Activated gamma-delta T cell treated with anti-CD3 and anti-CD28 coated beads, Interleukin-2, amount 50 U/mL, for 16 hours (primary cell): Measurements from ENCODE around the gene F5.
"Not testable (repeated sequence)": the region's sequence is repeated elsewhere in the genome, so short reads cannot be mapped to it uniquely, and the experiment has no call there.

Experiments used
- DNase-seq: peaks from one replicate; pipeline ENCODE4 v3.0.0-alpha.2; 2020; ENCODE audit warnings: low read depth

F5 gene

GRCh38 chr1:169538998-169539871 is 47.0 kb downstream of the F5 start:
- no peak for DNase-seq

- no peak for DNase-seq
Measured at GRCh38 chr1:169534653-169535052, 51.6 kb downstream of the F5 start.

GRCh38 chr1:169533528-169534190 is 52.6 kb downstream of the F5 start:
- not testable (repeated sequence) for DNase-seq

DNA sequence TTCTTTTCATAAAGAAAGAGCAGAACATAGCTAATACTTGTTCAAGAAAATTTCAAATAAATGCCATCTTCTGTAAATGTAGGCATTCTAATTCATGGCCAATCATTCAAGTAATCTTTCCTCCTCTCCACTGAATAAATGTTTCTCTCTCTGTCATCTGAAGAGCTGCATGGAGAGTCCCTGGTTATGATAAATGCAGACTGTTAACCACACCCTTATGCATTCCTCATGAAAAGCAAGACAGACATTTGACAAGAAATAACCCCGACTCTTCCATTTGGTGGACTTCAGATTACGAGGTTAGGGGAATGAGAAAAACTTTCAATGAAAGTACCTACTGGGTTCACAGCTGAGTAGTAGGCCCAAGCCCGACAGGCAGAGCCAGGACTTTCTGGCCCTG is 55.8 kb downstream of the F5 start:
- DNase-seq, result no peak

- no peak for DNase-seq
Measured at GRCh38 chr1:169529068-169529642, 57.1 kb downstream of the F5 start.

DNA sequence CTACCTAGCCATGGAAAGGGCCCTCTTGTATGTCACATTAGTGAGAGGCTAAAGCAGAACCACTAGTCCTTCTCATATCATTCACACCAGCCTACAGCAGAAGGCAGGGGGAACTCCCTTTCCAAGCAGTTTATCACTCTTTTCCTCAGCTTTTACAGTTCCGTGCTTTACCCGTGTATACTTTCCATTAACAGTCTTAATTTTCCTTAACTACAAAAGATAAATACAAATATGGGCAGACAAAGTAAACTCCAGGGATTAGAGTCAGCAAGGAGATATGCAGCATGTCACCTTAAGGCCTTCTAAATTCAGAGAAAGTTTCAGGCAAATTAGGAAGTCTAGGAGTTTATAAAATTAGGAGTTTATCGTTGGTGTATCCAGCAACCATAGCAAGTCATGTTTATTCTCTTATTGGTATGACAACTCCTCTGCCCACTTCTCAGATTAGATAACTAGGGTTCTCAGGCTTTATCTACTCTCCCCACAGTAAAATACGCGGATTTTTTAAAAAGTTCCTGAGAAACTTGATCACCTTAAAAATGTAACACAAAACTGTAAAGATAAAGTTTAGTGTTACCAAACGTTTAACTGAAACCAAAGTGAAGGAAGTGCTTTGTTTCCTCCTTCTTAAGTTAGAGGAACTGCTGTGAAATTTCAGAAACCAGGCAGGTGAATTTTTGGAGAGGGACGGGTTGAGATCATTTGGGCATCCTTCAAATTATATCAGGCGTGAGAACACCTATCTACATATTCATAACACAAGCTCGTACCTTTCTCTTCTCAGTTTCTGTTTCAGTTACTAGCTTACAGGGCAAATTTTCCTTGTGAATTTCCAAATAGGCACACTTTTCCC is 57.8 kb downstream of the F5 start:
- no peak for DNase-seq

DNA sequence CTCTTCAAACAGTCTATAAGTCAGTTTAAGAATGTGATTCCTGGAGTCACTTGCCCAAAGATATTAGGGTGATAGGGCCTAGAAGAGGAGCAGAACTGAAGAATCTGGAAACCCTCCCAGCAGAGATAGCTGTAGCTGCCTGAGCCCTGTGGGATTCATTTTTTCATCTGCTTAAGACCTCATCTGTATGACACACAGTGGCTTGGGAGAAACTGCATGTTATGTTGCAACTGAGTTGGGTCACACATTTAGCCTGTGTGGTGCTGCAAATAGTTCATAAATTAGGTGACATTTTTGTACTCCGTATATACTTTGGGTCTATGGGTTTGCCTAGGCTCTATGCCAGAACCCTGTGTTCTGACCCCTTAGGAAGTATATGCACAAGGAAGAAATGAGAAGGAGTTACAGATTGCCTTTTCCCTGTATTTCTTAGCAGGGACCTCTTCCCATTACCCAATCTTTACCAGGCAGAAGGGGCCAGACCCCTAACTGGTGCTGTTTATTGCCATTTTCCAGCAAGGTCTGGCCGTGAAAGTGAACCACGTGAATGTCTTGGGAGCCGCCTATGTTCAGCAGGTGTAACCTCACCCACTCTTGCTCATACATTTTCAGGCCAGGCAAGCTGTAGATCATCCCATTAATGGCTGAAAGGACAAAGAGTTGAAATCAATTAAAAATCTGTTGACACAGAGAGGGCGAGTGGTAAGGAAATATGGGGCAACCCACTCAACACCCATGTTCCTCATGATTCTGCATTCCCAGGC is 58.6 kb downstream of the F5 start:
- DNase-seq, result no peak

GRCh38 chr1:169527001-169527400 is 59.3 kb downstream of the F5 start:
- no peak for DNase-seq

DNA sequence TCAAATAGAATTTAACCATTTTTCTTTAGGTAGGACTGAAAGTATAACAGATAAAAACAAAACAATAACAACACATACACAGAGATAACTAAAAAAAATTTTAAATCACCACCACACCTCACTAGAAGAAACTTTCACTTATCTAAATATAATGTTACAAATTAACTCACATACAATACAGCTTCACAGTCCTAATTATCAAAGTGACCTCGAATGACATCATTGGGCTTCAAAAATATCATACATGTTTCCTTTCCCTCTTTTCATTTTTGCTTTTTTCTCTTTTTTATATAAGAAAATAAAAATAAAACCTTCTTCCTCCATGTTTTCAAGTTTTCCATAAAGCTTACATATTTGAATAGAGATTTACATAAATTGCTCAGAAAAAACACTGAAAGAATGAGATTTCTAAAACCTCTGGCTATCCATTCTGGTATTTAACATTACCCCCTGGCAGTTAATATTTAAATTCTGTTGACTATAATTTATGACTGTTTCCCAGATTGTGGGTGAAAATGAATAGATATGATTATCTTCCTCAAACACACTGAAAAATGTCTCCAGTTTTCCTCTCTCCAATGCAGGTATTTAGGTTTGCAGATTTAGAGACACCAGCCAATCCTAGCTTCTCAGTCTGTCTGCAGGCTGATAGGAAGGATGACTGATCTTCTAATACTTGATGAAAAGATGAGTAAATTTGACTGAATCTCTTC is 60.0 kb downstream of the F5 start:
- DNase-seq, result no peak

DNA sequence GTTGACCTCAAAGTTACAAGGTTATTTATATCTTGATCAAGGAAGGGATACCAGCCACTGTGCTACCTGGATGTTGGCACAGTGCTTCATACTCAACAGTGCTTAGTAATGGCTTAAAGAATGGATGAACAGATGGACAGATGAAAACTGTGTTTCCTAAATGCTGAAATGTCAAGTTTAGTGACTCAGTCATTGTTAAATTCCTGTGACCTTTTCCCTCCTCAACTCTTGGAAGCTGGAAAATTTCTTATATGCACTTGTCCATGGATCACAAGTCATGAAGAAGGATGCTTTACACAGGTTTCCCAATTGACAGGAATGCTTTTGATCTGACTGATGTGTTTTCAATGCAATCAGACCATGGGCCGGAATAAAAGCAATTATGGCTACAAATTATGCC is 60.9 kb downstream of the F5 start:
- DNase-seq, result no peak

DNA sequence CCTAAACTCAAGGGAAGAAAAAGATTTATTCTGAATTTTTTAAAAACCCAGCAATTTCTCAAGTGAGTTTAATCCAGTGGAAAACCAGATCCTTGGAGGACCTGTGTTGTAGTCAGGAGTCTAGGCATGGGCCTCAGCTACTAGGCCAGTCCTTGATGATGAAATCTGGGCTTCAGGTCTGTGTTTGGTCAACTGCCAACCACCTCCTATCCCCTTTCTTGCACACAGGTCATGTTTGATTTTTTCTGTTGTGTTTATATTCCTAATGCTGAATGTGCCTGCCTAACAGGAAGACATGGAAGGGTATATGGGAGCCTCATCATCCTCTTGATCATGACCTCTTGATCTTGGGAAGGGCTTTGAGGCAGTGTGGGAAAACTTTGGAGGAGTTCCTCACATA is 62.4 kb downstream of the F5 start:
- no peak for DNase-seq

- DNase-seq, result no peak
Measured at GRCh38 chr1:169521226-169521625, 65.1 kb downstream of the F5 start.

GRCh38 chr1:169517558-169518186 is 68.6 kb downstream of the F5 start:
- no peak for DNase-seq

- DNase-seq, result no peak
Measured at GRCh38 chr1:169515641-169516040, 70.6 kb downstream of the F5 start.

DNA sequence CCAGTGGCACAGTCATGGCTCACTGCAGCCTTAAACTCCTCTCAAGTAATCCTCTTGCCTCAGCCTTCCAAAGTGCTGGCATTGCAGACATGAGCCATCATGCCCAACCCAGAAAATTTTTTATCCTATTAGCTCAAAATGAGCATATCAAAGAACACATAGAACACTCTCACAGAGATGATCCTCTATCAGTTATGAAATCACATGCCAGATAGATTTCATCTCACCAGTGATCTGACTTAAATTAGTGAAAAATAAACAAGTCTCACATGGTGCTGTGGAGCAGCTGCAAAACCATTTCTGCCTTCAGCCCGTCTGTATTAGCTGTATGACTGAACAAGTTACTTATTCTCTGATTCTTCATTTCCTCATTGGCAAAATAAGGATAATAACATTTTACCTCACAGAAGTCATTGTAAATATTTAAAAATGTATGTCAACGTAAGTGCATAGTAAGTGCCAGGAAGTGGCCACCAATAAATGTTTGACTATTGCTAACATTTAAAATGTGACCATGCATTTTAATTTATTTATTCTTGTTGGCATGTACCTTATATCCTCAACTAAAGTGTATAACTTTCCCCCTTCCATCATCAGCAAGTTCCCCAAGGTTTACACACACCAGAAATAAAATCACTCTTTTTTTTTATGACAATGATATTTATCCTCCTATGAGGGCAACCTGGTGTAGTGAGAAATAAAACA is 71.6 kb downstream of the F5 start:
- DNase-seq, result no peak

- DNase-seq, result no peak
Measured at GRCh38 chr1:169513208-169513607, 73.1 kb downstream of the F5 start.

GRCh38 chr1:169511316-169512005 is 74.8 kb downstream of the F5 start:
- no peak for DNase-seq

DNA sequence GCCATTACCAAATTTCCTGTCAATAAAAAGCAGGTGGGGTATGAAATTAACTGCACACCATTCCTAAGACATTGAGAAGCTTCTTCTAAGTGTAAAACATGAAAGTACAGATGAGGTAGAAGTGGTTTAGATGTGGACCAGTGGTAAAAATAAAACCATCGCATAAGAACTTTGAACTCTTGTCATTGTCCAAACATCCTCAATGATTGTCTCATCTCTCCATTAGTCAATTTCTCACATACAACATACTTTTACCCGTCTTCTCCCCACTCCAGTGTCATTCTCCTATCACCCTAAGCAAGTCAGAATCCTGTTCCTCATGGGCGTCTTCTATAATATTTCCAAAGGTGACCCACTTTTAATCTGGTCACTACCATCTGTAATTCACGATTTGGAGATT is 76.2 kb downstream of the F5 start:
- no peak for DNase-seq

DNA sequence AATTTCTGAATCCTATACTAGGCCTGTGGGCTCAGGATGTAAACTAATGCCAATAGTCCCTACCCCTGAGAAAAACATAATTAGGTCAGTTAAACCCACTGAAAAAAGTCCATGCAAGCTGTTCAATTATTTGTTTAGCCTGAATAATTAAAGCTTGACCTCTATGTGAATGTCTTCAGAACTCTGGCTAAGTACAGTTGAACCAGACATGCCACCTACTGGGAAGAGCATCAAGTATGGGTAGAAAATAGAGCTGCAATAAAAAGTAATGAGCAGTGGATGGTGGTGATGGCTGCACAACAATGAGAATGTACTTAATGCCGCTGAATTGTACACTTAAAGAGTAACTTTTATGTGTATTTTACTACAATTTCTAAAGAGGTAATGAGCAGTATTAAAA is 76.9 kb downstream of the F5 start:
- no peak for DNase-seq
